ENCODE data around the gene POLR2J2.
"Not testable (repeated sequence)": the region's sequence is repeated elsewhere in the genome, so short reads cannot be mapped to it uniquely, and the experiment has no call there.

DNA sequence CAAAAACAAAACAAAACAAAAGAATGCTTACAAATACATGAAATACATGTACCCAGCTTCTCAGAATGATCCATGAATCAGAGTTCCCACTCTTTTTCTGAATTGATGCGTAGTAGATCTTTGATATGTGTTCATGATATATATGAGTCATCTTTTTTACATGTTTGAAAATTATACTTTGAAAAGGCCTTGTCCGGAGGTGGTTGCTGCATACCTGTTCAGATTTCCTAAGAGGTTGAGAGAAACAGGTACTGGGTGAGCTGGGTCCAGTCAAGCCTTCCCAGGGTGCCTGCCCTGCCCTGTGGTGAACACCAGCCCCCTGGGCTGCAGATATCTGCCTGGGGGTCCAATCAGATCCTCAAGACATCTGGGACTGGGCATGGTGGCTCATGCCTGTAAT is 4.1 kb upstream of the POLR2J2 start:
- TF ChIP-seq, protein P1, sequence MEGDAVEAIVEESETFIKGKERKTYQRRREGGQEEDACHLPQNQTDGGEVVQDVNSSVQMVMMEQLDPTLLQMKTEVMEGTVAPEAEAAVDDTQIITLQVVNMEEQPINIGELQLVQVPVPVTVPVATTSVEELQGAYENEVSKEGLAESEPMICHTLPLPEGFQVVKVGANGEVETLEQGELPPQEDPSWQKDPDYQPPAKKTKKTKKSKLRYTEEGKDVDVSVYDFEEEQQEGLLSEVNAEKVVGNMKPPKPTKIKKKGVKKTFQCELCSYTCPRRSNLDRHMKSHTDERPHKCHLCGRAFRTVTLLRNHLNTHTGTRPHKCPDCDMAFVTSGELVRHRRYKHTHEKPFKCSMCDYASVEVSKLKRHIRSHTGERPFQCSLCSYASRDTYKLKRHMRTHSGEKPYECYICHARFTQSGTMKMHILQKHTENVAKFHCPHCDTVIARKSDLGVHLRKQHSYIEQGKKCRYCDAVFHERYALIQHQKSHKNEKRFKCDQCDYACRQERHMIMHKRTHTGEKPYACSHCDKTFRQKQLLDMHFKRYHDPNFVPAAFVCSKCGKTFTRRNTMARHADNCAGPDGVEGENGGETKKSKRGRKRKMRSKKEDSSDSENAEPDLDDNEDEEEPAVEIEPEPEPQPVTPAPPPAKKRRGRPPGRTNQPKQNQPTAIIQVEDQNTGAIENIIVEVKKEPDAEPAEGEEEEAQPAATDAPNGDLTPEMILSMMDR (IDR thresholded peaks at IDR 0.05), result not testable (repeated sequence)
- not testable (repeated sequence) for TF ChIP-seq POLR2A (IDR thresholded peaks at IDR 0.05)

Data from testis (tissue), 2 donors.